GM21619 (cell line): ENCODE measurements around the gene CEP83.
"Not testable (repeated sequence)": the region's sequence is repeated elsewhere in the genome, so short reads cannot be mapped to it uniquely, and the experiment has no call there.

Experiments
- ATAC-seq: cut with Tn5 transposase; IDR thresholded peaks from one replicate; pipeline ENCODE4 v1.9.1; 2021; ENCODE audit not compliant: unreplicated experiment

The CEP83 gene, protein sequence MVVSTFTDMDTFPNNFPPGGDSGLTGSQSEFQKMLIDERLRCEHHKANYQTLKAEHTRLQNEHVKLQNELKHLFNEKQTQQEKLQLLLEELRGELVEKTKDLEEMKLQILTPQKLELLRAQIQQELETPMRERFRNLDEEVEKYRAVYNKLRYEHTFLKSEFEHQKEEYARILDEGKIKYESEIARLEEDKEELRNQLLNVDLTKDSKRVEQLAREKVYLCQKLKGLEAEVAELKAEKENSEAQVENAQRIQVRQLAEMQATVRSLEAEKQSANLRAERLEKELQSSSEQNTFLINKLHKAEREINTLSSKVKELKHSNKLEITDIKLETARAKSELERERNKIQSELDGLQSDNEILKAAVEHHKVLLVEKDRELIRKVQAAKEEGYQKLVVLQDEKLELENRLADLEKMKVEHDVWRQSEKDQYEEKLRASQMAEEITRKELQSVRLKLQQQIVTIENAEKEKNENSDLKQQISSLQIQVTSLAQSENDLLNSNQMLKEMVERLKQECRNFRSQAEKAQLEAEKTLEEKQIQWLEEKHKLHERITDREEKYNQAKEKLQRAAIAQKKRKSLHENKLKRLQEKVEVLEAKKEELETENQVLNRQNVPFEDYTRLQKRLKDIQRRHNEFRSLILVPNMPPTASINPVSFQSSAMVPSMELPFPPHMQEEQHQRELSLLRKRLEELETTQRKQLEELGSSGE

DNA sequence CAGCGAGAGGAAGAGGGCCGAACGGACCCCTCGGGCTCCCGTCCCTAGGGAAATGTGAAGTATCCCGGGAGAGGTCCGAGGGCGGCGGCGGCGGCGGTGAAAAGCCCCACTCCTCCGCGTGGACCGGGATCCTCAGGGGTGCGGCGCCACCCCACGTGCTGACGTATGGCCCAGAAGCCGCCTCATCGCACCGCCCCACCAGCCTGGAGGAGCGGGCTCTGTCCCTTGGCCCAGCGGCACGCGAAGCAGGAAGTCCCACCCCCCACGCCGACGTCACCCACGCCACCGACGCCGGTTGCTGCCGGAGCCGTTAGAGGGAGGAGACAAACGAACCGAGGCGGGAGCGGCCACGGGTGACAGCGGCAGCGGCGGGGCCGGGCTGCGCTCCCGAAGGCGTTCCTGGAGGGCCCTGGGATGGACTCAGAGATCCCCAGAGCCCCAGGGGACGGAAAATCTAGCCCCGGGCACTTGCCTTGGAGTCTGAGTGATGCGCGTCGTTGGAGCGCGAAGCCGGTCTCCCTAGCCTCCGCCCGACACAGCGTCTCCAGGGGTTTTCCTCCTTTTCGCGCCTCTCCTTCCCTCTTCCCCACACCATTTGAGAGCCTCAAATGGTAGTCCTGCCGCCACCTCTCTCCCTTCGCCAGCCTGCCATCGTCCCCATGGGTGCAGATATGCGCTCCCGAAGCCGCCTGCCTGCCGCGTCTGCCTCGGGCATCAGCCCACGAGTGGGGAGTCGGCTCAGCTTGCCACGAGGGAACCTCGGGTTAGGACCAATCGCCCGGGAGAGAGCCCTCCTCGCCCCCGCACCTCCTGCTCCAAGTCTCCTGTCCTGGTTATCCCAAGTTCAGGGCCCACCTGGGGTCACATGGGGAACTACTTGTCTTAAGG is at the start of gene CEP83:
CEP83 (minus strand) TSS at position 140 of the 888 bp plus-strand sequence. CDS start 47,377 bp downstream, outside the sequence.
- peak; percentile 94 for ATAC-seq

GRCh38 chr12:94509317-94509716 is 49.6 kb upstream of the CEP83 start:
- ATAC-seq: no peak

GRCh38 chr12:94507455-94507854 is 47.8 kb upstream of the CEP83 start:
- ATAC-seq: no peak

- no peak for ATAC-seq
Observed at GRCh38 chr12:94504386-94504785, 44.7 kb upstream of the CEP83 start.

- no peak for ATAC-seq
Observed at GRCh38 chr12:94503619-94504018, 44.0 kb upstream of the CEP83 start.

DNA sequence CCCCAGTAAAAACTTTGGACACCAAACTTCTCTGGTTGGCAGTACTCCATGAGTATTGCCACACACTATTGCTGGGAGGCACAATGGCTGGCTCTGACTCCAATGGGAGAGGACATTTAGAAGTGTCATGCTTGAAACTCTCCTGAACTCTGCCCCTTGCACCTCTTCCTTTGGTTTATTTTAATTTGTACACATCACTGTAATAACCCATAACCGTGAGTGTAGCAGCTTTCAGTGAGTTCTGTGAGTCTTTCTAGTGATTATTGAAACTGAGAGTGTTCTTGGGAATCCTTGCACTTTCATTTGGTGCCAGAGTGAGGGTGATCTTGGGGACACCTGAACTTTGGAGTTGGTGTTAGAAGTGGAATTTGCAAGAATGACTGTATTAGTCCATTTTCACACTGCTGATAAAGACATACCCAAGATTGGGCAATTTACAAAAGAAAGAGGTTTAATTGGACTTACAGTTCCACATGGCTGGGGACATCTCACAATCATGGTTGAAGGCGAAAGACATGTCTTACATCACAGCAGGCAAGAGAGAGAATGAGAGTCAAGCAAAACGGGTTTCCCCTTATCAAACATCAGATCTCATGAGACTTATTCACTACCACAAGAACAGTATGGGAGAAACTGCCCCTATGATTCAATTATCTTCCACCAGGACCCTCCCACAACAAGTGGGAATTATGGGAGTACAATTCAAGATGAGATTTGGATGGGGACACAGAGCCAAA is 41.3 kb upstream of the CEP83 start:
- no peak for ATAC-seq

DNA sequence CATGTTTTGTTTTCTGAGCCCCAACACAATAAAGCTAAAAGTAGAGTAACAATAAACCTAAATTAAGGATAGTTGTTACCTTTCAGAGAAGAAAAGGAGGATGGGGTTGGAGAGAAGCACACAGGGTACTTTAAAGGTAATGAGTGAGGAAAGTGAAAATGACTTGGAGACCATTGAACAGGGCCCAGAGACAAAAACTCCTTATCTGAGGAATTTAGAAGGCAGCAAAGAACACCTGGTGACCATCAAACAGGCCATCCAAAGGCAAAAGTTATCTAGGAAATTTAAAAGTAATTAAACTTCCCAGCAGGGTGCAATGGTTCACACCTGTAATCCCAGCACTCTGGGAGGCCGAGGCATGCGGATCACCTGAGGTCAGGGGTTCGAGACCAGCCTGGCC is 39.0 kb upstream of the CEP83 start:
- no peak for ATAC-seq

- ATAC-seq: no peak
Observed at GRCh38 chr12:94498073-94498472, 38.4 kb upstream of the CEP83 start.

DNA sequence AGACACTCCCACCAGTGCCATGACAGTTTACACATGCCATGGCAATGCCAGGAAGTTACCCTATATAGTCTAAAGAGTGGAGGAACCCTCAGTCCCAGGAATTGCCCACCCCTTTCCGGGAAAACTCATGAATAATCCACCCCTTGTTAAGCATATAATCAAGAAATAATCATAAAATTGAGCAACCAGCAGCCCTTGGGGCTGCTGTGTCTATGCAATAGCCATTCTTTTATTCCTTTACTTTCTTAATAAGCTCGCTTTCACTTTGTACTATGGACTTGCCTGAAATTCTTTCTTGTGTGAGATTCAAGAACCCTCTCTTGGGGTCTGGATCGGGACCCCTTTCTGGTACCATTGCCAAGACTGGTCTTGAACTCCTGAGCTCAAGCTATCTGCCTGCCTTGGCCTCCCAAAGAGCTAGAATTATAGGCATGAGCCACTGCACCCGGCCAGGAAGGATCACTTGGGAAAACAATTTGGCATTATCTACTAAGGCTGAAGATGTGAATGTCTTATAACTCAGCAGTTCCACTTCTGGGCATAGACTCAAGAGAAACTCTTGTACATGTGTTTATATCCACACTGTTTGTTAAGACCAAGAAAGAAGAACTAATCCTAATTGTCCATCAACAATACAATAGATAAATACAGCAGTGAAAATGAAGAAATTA is 35.9 kb upstream of the CEP83 start:
- ATAC-seq: no peak

- ATAC-seq: no peak
Observed at GRCh38 chr12:94491489-94491888, 31.8 kb upstream of the CEP83 start.

DNA sequence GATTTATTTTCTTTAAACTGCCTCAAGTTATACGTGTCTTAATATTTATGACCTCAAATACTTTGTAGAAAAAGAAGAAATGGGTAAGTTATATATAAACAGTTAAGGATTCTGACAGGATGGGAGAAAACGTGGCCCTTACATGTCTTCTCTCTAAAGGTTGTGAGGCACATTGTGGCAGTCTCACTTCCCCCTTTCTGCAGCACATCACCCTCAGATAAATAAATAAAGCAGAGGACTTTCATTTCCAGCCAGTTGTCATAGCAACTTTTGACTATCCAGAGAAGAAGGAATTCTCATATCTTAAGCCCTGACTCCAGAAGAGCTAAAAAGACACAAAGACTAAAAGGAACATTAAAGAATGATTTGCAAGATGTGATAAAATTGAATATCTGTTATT is 28.8 kb upstream of the CEP83 start:
- ATAC-seq: peak; percentile 99

DNA sequence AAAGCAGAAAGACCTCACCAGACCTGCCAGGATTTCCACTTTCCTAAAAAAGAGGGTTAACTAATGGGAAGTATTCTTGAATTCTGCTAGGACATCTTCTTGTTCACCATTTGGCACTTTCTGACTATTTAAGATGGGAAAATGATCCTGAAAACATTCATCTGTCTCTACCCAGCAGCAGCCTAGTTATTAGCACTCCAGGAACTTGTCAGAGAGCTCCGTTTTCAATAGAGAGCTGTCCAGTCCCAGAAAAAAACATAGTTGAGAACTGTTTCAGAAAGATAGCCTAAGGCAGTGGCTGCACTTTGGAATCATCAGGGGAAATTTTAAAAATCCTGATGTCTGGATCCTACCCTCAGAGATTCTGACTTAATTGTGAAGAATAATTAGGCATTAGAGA is 22.1 kb upstream of the CEP83 start:
- no peak for ATAC-seq

GRCh38 chr12:94469522-94469921 is 9.9 kb upstream of the CEP83 start:
- ATAC-seq: no peak

DNA sequence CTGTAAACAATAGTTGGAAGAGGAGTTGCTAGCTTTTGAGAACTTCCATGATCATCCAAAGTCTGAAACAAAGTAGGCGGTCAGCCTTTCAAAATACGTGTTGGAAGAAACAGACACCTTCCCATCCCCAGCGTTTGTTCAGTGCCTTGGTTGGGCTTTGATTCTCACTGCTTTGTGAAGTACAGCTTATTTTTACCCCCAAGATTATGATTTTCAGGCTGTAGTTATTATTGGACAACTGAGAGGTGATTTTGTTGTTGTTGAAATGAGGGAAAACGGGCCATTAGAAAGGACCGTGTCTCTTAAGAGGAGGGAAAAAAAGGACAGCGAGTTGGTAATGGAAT is 921 bp upstream of the CEP83 start:
- ATAC-seq: no peak

GRCh38 chr12:94458877-94459727 is 565 bp downstream of the CEP83 start:
- peak; percentile 36 for ATAC-seq

DNA sequence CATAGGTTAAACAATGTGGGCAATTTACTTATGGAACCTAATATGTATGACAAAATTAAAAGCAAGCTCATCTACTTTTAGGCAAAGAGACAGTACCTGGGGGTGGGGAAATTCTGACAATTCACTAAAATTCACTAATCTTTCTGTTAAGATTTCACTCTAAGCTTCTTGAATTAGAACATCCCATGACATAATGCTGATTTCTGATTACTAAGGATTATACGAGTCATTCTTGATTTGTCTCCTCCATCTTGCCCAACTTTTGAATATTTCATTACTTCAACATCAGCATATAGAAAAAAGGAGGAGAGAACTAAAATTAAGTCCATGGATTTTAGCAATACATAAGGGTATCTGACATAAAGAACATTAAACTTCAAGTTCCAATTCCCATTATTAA is 2.4 kb downstream of the CEP83 start:
- no peak for ATAC-seq

- not testable (repeated sequence) for ATAC-seq
Observed at GRCh38 chr12:94454318-94454717, 5.3 kb downstream of the CEP83 start.

GRCh38 chr12:94445662-94446061 is 14.0 kb downstream of the CEP83 start:
- ATAC-seq: no peak

GRCh38 chr12:94437303-94437702 is 22.4 kb downstream of the CEP83 start:
- ATAC-seq: no peak
